SK-N-SH treated with all-trans-retinoic acid at 6 μM for 48 hours (cell line): ENCODE results near the gene SYCP2.

Source experiments
- ARNTL ChIP-seq: fragments of 450-650 bp; formaldehyde crosslinking; IDR thresholded peaks from 2 replicates; pipeline ENCODE4 v1.5.0; 2020; ENCODE audit warnings: low read depth, mild to moderate bottlenecking, moderate library complexity, borderline replicate concordance
- CREB5 ChIP-seq: fragments of 250-450 bp; sonication (Bioruptor Pico); IDR thresholded peaks from 2 replicates; pipeline ENCODE4 v1.5.1; 2020; ENCODE audit warnings: low read depth, mild to moderate bottlenecking, moderate library complexity
- CSDC2 ChIP-seq: fragments of 250-450 bp; sonication (Bioruptor Pico); IDR thresholded peaks from 2 replicates; pipeline ENCODE4 v1.5.0; 2020; ENCODE audit warnings: mild to moderate bottlenecking, moderate library complexity
- ESRRG ChIP-seq: fragments of 250-450 bp; sonication (Bioruptor Pico); IDR thresholded peaks from 2 replicates; pipeline ENCODE4 v1.6.1; 2021; ENCODE audit warnings: mild to moderate bottlenecking
- GLIS3 ChIP-seq: fragments of 250-450 bp; sonication (Bioruptor Pico); IDR thresholded peaks from 2 replicates; pipeline ENCODE4 v1.5.0; 2020; ENCODE audit warnings: mild to moderate bottlenecking, moderate library complexity
- PATZ1 ChIP-seq: fragments of 250-450 bp; sonication (Bioruptor Pico); IDR thresholded peaks from 2 replicates; pipeline ENCODE4 v1.8.0; 2020; ENCODE audit warnings: mild to moderate bottlenecking, moderate library complexity, borderline replicate concordance
- PPARA ChIP-seq: fragments of 250-450 bp; sonication (Bioruptor Pico); IDR thresholded peaks from 2 replicates; pipeline ENCODE4 v1.5.0; 2020; ENCODE audit warnings: mild to moderate bottlenecking, borderline replicate concordance
- RARB ChIP-seq: fragments of 250-450 bp; sonication (Bioruptor Pico); IDR thresholded peaks from 2 replicates; pipeline ENCODE4 v1.8.0; 2021; ENCODE audit warnings: mild to moderate bottlenecking, moderate library complexity
- SNAI2 ChIP-seq: fragments of 250-450 bp; sonication (Bioruptor Pico); IDR thresholded peaks from 2 replicates; pipeline ENCODE4 v1.5.0; 2020; ENCODE audit warnings: mild to moderate bottlenecking, moderate library complexity
- TOX ChIP-seq: fragments of 250-450 bp; sonication (Bioruptor Pico); IDR thresholded peaks from 2 replicates; pipeline ENCODE4 v1.8.0; 2021; ENCODE audit warnings: mild to moderate bottlenecking, moderate library complexity, borderline replicate concordance
- TSHZ2 ChIP-seq: fragments of 250-450 bp; sonication (Bioruptor Pico); IDR thresholded peaks from 2 replicates; pipeline ENCODE4 v1.5.0; 2020; ENCODE audit warnings: mild to moderate bottlenecking, moderate library complexity
- ZFP3 ChIP-seq: fragments of 250-450 bp; sonication (Bioruptor Pico); IDR thresholded peaks from 2 replicates; pipeline ENCODE4 v1.5.0; 2020; ENCODE audit warnings: mild to moderate bottlenecking, moderate library complexity
- ZNF70 ChIP-seq: fragments of 450-650 bp; formaldehyde crosslinking; IDR thresholded peaks from 2 replicates; pipeline ENCODE4 v1.5.0; 2020; ENCODE audit warnings: mild to moderate bottlenecking, moderate library complexity

GRCh38 chr20:59825563-59825920 is 107.9 kb downstream of the SYCP2 start:
- TF ChIP-seq ARNTL (CRISPR knock-in tag): no peak
- TF ChIP-seq SNAI2 (CRISPR knock-in tag): no peak
- TF ChIP-seq GLIS3 (CRISPR knock-in tag): no peak
- no peak for TF ChIP-seq PATZ1 (CRISPR knock-in tag)
- TF ChIP-seq TOX (CRISPR knock-in tag): no peak
- no peak for TF ChIP-seq ZFP3 (CRISPR knock-in tag)
- no peak for TF ChIP-seq CREB5 (CRISPR knock-in tag)
- no peak for TF ChIP-seq PPARA (CRISPR knock-in tag)
- no peak for TF ChIP-seq ZNF70 (CRISPR knock-in tag)
- TF ChIP-seq CSDC2 (CRISPR knock-in tag): no peak
- TF ChIP-seq TSHZ2 (CRISPR knock-in tag): no peak
- TF ChIP-seq ESRRG (CRISPR knock-in tag): no peak
- TF ChIP-seq RARB (CRISPR knock-in tag): no peak
